GM23338 (cell line): ENCODE measurements around the gene COL1A1. TPM values are rescaled to one million over a fixed set of nuclear protein-coding genes. Genes with fewer than 3 reads are reported as not detected.

ENCODE experiments used
- ATAC-seq: fragments of 200-7000 bp; cut with Tn5 transposase; 3 replicates; pipeline ENCODE4 v1.9.1; 2020
- DNase-seq: peaks from one replicate; pipeline ENCODE4 v3.0.0-alpha.2; 2015; ENCODE audit warnings: low spot score
- H2AFZ ChIP-seq: fragments of 200-600 bp; sonication (generic); 2 replicates; pipeline ENCODE4 v1.8.0; 2016; ENCODE audit warnings: antibody characterized with exemption, mild to moderate bottlenecking, moderate library complexity
- H3F3A ChIP-seq: fragments of 200-600 bp; sonication (generic); replicated peaks from 2 replicates; pipeline ENCODE4 v1.8.0; 2017; ENCODE audit warnings: antibody characterized with exemption, mixed run types, low read depth
- H3K27ac ChIP-seq: fragments of 200-600 bp; sonication (generic); 2 replicates; pipeline ENCODE4 v1.6.1; 2016; ENCODE audit warnings: low read depth
- H3K27me3 ChIP-seq: fragments of 200-600 bp; sonication (generic); 2 replicates; pipeline ENCODE4 v1.8.0; 2016; ENCODE audit warnings: mild to moderate bottlenecking, mixed run types, moderate library complexity; ENCODE audit not compliant: insufficient read depth
- H3K36me3 ChIP-seq: fragments of 200-600 bp; sonication (generic); 2 replicates; pipeline ENCODE4 v1.8.0; 2016; ENCODE audit warnings: mild to moderate bottlenecking; ENCODE audit not compliant: insufficient read depth
- H3K4me1 ChIP-seq: fragments of 200-600 bp; sonication (generic); 2 replicates; pipeline ENCODE4 v1.8.0; 2016; ENCODE audit warnings: mild to moderate bottlenecking, moderate library complexity; ENCODE audit not compliant: insufficient read depth
- H3K4me2 ChIP-seq: fragments of 200-600 bp; sonication (generic); 2 replicates; pipeline ENCODE4 v1.7.1; 2017; ENCODE audit warnings: mixed run types
- H3K4me3 ChIP-seq: fragments of 200-600 bp; sonication (generic); 2 replicates; pipeline ENCODE4 v1.6.1; 2016; ENCODE audit warnings: mixed run types
- H3K79me2 ChIP-seq: fragments of 200-600 bp; sonication (generic); replicated peaks from 2 replicates; pipeline ENCODE4 v1.8.0; 2017; ENCODE audit warnings: mild to moderate bottlenecking; ENCODE audit not compliant: insufficient read depth
- H3K9me2 ChIP-seq: fragments of 200-600 bp; sonication (generic); 2 replicates; pipeline ENCODE4 v1.8.0; 2017; ENCODE audit not compliant: insufficient read depth
- H4K20me1 ChIP-seq: fragments of 200-600 bp; sonication (generic); replicated peaks from 2 replicates; pipeline ENCODE4 v1.8.0; 2017; ENCODE audit warnings: mild to moderate bottlenecking; ENCODE audit not compliant: insufficient read depth
- H3K27ac Mint-ChIP-seq: 2 replicates; pipeline ENCODE4 v1.8.0; 2020; ENCODE audit warnings: inconsistent platforms, mild to moderate bottlenecking, moderate library complexity, mixed read lengths
- H3K27me3 Mint-ChIP-seq: 3 replicates; pipeline ENCODE4 v1.8.0; 2022; ENCODE audit warnings: low read depth, mild to moderate bottlenecking, moderate library complexity, mixed read lengths, inconsistent platforms; ENCODE audit not compliant: insufficient read depth, poor library complexity
- H3K36me3 Mint-ChIP-seq: 3 replicates; pipeline ENCODE4 v1.8.0; 2021; ENCODE audit warnings: low read depth, mild to moderate bottlenecking, inconsistent platforms, moderate library complexity, mixed read lengths
- H3K4me1 Mint-ChIP-seq: 3 replicates; pipeline ENCODE4 v1.8.0; 2020; ENCODE audit warnings: mild to moderate bottlenecking, inconsistent platforms, mixed read lengths
- H3K4me3 Mint-ChIP-seq: 3 replicates; pipeline ENCODE4 v1.8.0; 2021; ENCODE audit warnings: moderate library complexity, mild to moderate bottlenecking, inconsistent platforms, mixed read lengths
- H3K9me3 Mint-ChIP-seq: 3 replicates; pipeline ENCODE4 v1.8.0; 2020; ENCODE audit warnings: moderate library complexity, mild to moderate bottlenecking, inconsistent platforms, mixed read lengths
- CREB1 ChIP-seq: fragments of 250-450 bp; sonication (Bioruptor Pico); IDR thresholded peaks from 2 replicates; pipeline ENCODE4 v1.5.0; 2020; ENCODE audit warnings: low read depth, mild to moderate bottlenecking, moderate library complexity
- JUNB ChIP-seq: IDR thresholded peaks from one replicate; pipeline ENCODE4 v1.6.1; 2016; ENCODE audit warnings: antibody characterized with exemption; ENCODE audit not compliant: unreplicated experiment
- NANOG ChIP-seq: IDR thresholded peaks from 2 replicates; pipeline ENCODE4 v1.6.1; 2016; ENCODE audit warnings: antibody characterized with exemption, borderline replicate concordance
- POLR2AphosphoS5 ChIP-seq: IDR thresholded peaks from 2 replicates; pipeline ENCODE4 v1.6.1; 2016; ENCODE audit warnings: antibody characterized with exemption, low read depth
- REST ChIP-seq: IDR thresholded peaks from one replicate; pipeline ENCODE4 v1.6.1; 2018; ENCODE audit warnings: antibody characterized with exemption; ENCODE audit not compliant: unreplicated experiment
- STAT1 ChIP-seq: IDR thresholded peaks from one replicate; pipeline ENCODE4 v1.6.1; 2016; ENCODE audit warnings: antibody characterized with exemption; ENCODE audit not compliant: unreplicated experiment
- ZNF331 ChIP-seq: fragments of 250-450 bp; sonication (Bioruptor Pico); IDR thresholded peaks from 2 replicates; pipeline ENCODE4 v1.5.0; 2020; ENCODE audit warnings: low read depth, mild to moderate bottlenecking, moderate library complexity
- ZNF462 ChIP-seq: fragments of 250-450 bp; sonication (Bioruptor Pico); IDR thresholded peaks from 2 replicates; pipeline ENCODE4 v1.5.0; 2020; ENCODE audit warnings: mild to moderate bottlenecking, moderate library complexity
- polyA plus RNA-seq: library from polyadenylated mRNA; unstranded; fragments of >200 nt; fragmentation: Nextera tagmentation; extraction: Ambion mirVana; gene quantifications from 2 replicates; pipeline ENCODE4 v1.2.1, GENCODE V29; 2016
- total RNA-seq: library from RNA; depleted of rRNA; stranded (reverse); fragments of >200 nt; shearing (Covaris generic); gene quantifications from 2 replicates; pipeline ENCODE4 v1.2.3, GENCODE V29; 2014

Gene COL1A1
- total and polyA plus RNA-seq, 2 experiments from 2014 or later, result 21.2 to 34.3 TPM

- ATAC-seq (no peak), DNase-seq (no peak)
- Mint-ChIP-seq H3K27me3 (peaks cover 13% of the 10 kb centered on the region), H3K36me3 (no peaks in the 10 kb centered on the region), H3K9me3 (no peaks in the 10 kb centered on the region), H3K4me3 (no peak overlapping the region), H3K27ac (no peak overlapping the region), H3K4me1 (peaks cover 20% of the 10 kb centered on the region)
- no peaks in the 10 kb centered on the region for H3K9me2 ChIP-seq
- no peaks in the 10 kb centered on the region for H3K36me3 ChIP-seq
- H3K27ac ChIP-seq, result no peak overlapping the region
- no peaks in the 10 kb centered on the region for H3K79me2 ChIP-seq
- peaks cover 13% of the 10 kb centered on the region for H3K4me1 ChIP-seq
- H2AFZ ChIP-seq, result no peak overlapping the region; the same call in 1 of the 2 replicates
- H3K27me3 ChIP-seq, result peaks cover 18% of the 10 kb centered on the region; the same call in 1 of the 2 replicates
- peak overlapping the region; percentile 67; the same call in 1 of the 2 replicates for H3K4me3 ChIP-seq
- H4K20me1 ChIP-seq, result no peaks in the 10 kb centered on the region
- no peak for TF ChIP-seq NANOG
- no peak for TF ChIP-seq REST
- no peak for TF ChIP-seq STAT1
- no peak for TF ChIP-seq ZNF331 (CRISPR knock-in tag)
- no peak for TF ChIP-seq CREB1 (CRISPR knock-in tag)
- TF ChIP-seq JUNB, result no peak
- TF ChIP-seq ZNF462, result no peak
- TF ChIP-seq POLR2AphosphoS5, result no peak
- no peaks in the 10 kb centered on the region; the same call in 1 of the 2 replicates for H3F3A ChIP-seq
- H3K4me2 ChIP-seq, result peak overlapping the region; percentile 88
These were observed 38.8 kb downstream of the COL1A1 start for GRCh38 chr17:50162466-50163254.
